Activated naive CD8-positive, alpha-beta T cell treated with anti-CD3 and anti-CD28 coated beads for 36 hours (primary cell): ENCODE measurements around the gene SPACA1. TPM values are rescaled to one million over a fixed set of nuclear protein-coding genes. Genes with fewer than 3 reads are reported as not detected.
"Not testable (repeated sequence)": the region's sequence is repeated elsewhere in the genome, so short reads cannot be mapped to it uniquely, and the experiment has no call there.

Experiments
- DNase-seq: peaks from one replicate; pipeline ENCODE4 v3.0.0; 2021
- H3K27ac Mint-ChIP-seq: one replicate; pipeline ENCODE4 v1.8.0; 2022; ENCODE audit warnings: mild to moderate bottlenecking, moderate library complexity, mixed read lengths
- H3K27me3 Mint-ChIP-seq: one replicate; pipeline ENCODE4 v1.8.0; 2022; ENCODE audit warnings: mild to moderate bottlenecking, mixed read lengths
- H3K36me3 Mint-ChIP-seq: one replicate; pipeline ENCODE4 v1.8.0; 2021; ENCODE audit warnings: mild to moderate bottlenecking, mixed read lengths
- H3K4me1 Mint-ChIP-seq: one replicate; pipeline ENCODE4 v1.8.0; 2021; ENCODE audit warnings: mixed read lengths
- H3K4me3 Mint-ChIP-seq: one replicate; pipeline ENCODE4 v1.8.0; 2022; ENCODE audit warnings: mild to moderate bottlenecking, moderate library complexity, mixed read lengths
- H3K9me3 Mint-ChIP-seq: one replicate; pipeline ENCODE4 v1.8.0; 2022; ENCODE audit warnings: mixed read lengths
- total RNA-seq, 2 experiments: library from RNA; stranded (reverse); gene quantifications; one replicate each; pipeline ENCODE4 v1.2.3, GENCODE V29; 2021

SPACA1 gene, protein sequence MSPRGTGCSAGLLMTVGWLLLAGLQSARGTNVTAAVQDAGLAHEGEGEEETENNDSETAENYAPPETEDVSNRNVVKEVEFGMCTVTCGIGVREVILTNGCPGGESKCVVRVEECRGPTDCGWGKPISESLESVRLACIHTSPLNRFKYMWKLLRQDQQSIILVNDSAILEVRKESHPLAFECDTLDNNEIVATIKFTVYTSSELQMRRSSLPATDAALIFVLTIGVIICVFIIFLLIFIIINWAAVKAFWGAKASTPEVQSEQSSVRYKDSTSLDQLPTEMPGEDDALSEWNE
- not detected for total RNA-seq

GRCh38 chr6:88047510-88048150 is at the start of gene SPACA1:
Gene SPACA1, plus strand, starts transcription at chr6:88047841. Its CDS starts 65 bp downstream, at chr6:88047906.
- H3K27ac Mint-ChIP-seq, result no peak within 1 kb of the TSS
- no peak for DNase-seq
- H3K9me3 Mint-ChIP-seq, result no peaks in the 10 kb centered on the region
- H3K36me3 Mint-ChIP-seq, result peaks cover 2% of the 10 kb centered on the region
- H3K4me3 Mint-ChIP-seq, result no peak within 1 kb of the TSS
- H3K27me3 Mint-ChIP-seq, result peaks cover 44% of the 10 kb centered on the region
- H3K4me1 Mint-ChIP-seq, result no peaks in the 10 kb centered on the region

- no peak for DNase-seq
- no peaks in the 10 kb centered on the region for H3K36me3 Mint-ChIP-seq
- no peaks in the 10 kb centered on the region for H3K4me1 Mint-ChIP-seq
- no peak overlapping the region for H3K4me3 Mint-ChIP-seq
- no peak overlapping the region for H3K27ac Mint-ChIP-seq
- H3K9me3 Mint-ChIP-seq, result no peaks in the 10 kb centered on the region
- peaks cover 5% of the 10 kb centered on the region for H3K27me3 Mint-ChIP-seq
Measured at GRCh38 chr6:88000713-88001112, 46.9 kb upstream of the SPACA1 start.

GRCh38 chr6:88001279-88001678 is 46.4 kb upstream of the SPACA1 start:
- not testable (repeated sequence) for H3K27ac Mint-ChIP-seq, DNase-seq, H3K4me1 Mint-ChIP-seq, H3K27me3 Mint-ChIP-seq, H3K36me3 Mint-ChIP-seq, H3K9me3 Mint-ChIP-seq, H3K4me3 Mint-ChIP-seq

DNA sequence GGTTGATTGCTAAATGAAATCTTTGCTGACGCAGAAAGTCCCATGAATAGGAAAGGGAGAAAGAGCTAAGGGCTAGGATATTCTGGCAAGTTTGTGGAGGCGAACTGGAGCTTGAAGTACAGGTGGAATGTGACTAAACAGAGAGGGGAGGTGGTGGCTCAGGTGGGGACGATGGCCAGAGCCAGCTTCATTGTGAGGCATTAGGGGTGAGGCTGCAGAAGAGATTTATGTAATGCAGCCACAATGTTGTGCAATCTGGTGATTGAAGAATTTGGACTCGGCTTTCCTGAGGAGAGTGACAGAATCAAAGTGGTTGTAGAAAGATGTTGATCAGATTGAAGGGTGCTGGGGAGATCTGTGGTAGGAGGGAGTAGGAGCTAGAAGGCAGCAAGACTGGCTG is 42.9 kb upstream of the SPACA1 start:
- no peaks in the 10 kb centered on the region for H3K4me1 Mint-ChIP-seq
- no peak for DNase-seq
- no peaks in the 10 kb centered on the region for H3K27me3 Mint-ChIP-seq
- no peak overlapping the region for H3K4me3 Mint-ChIP-seq
- H3K36me3 Mint-ChIP-seq, result no peaks in the 10 kb centered on the region
- no peaks in the 10 kb centered on the region for H3K9me3 Mint-ChIP-seq
- H3K27ac Mint-ChIP-seq, result no peak overlapping the region

DNA sequence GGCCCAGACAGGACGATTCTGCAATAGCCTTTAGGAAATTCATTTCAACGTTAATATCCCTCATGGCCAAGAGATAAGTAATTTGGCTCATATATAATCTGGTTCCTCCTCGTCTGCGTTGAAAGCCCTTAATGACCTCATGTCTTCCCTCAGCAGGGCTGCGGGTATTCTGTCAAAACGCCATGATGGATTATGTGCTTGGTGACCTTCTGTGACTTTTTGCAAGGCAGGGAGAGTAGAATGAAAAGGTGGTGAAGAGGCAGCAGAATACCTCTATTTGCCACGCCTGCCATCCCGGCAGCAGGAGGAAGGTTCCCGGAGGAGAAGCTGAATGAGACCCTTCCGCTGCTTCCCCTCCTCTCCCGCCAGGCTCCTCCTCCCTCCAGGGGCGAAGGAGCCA is 41.1 kb upstream of the SPACA1 start:
- no peaks in the 10 kb centered on the region for H3K9me3 Mint-ChIP-seq
- no peaks in the 10 kb centered on the region for H3K27me3 Mint-ChIP-seq
- H3K4me1 Mint-ChIP-seq, result no peaks in the 10 kb centered on the region
- no peak overlapping the region for H3K4me3 Mint-ChIP-seq
- no peak overlapping the region for H3K27ac Mint-ChIP-seq
- H3K36me3 Mint-ChIP-seq, result no peaks in the 10 kb centered on the region
- no peak for DNase-seq

DNA sequence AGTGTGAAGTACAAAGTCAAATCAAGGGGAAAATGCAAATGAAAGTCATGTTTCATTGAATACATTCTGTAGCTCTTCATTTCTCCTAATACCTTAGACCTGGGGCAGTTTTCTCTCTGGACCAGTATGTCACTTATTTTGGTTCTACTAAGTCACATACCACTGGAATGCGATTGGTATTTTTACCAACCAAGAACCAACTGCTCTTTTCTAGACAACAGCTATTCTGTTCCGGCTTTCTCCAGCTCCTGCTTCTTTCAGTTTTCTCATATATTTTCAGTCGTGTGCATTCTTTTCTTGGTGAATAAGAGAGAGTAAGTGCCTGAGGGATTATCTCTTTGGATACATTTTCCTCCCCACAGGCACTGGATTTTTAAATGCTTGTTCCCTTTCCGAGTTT is 39.2 kb upstream of the SPACA1 start:
- Mint-ChIP-seq H3K4me1 (peaks cover 15% of the 10 kb centered on the region), H3K27me3 (no peaks in the 10 kb centered on the region), H3K27ac (no peak overlapping the region), H3K9me3 (peaks cover 2% of the 10 kb centered on the region), H3K36me3 (no peaks in the 10 kb centered on the region), H3K4me3 (no peak overlapping the region)
- no peak for DNase-seq

DNA sequence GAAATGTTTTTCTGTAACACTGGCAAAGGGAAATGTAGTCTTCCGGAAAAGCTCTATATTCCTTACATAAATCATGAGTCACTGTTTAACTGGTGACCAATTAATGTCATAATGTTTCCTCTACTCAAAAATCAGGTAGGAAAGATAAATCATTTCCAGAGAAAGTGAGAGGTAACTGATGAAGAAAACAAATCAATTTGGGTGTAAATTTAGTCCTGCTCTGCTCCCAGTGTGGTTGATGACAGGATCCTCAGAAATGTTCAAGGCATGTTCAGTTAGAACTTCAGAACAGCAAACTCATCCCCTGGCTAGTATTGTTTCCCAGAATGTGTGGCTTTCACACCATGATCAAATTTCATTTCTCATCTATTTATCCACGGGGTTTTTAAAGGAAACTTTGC is 38.8 kb upstream of the SPACA1 start:
- no peaks in the 10 kb centered on the region for H3K27me3 Mint-ChIP-seq
- H3K36me3 Mint-ChIP-seq, result no peaks in the 10 kb centered on the region
- peaks cover 3% of the 10 kb centered on the region for H3K9me3 Mint-ChIP-seq
- no peak overlapping the region for H3K27ac Mint-ChIP-seq
- DNase-seq, result no peak
- peaks cover 16% of the 10 kb centered on the region for H3K4me1 Mint-ChIP-seq
- H3K4me3 Mint-ChIP-seq, result no peak overlapping the region

DNA sequence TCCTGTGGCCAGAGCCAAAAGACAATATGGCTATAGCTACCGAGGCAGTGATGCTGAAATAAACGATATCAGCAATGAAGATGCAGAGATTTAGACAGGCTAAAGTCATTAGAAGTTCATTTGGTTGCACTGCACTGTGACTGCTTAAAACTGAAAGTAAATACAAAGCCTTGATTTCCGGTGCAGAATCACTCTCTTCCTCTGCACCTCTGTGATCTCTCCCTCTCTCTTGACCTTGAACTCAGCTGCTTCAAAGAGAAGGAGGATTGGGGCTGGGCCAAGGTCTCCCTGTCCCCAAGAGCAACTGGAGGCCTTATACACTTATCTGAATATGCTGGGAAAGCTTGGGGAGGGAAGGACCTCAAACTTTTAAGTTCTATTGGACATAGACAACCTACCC is 34.6 kb upstream of the SPACA1 start:
- H3K36me3 Mint-ChIP-seq, result no peaks in the 10 kb centered on the region

GRCh38 chr6:88013554-88013953 is 34.1 kb upstream of the SPACA1 start:
- H3K27me3 Mint-ChIP-seq, result no peaks in the 10 kb centered on the region
- H3K4me3 Mint-ChIP-seq, result no peak overlapping the region
- no peaks in the 10 kb centered on the region for H3K36me3 Mint-ChIP-seq
- DNase-seq, result no peak
- peaks cover 16% of the 10 kb centered on the region for H3K4me1 Mint-ChIP-seq
- H3K9me3 Mint-ChIP-seq, result peaks cover 5% of the 10 kb centered on the region
- peak overlapping the region; percentile 82 for H3K27ac Mint-ChIP-seq

More for the DNA sequence above, 34.6 kb upstream of the SPACA1 start:
- Mint-ChIP-seq H3K4me3 (no peak overlapping the region), H3K27me3 (no peaks in the 10 kb centered on the region), H3K4me1 (peaks cover 16% of the 10 kb centered on the region), H3K27ac (peak overlapping the region; percentile 82), H3K9me3 (peaks cover 5% of the 10 kb centered on the region)
- no peak for DNase-seq

DNA sequence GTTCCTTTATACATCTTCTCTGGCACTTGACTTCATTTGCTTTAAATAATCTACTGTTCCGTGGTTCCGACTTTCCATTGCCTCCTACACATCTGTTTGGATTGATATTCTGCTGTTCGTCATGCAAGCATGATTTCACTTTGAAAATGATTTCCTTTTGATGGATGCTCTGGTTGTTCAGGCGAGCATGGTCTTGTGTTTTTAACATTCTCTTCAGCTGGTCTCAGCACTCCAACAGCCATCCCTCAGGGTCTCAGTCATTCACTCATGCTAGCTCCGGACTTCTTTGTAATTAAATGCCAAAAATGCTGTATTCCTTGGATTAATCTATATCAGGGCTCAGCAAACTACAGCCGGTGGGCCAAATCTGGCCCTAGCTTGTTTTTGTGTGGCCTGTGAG is 27.2 kb upstream of the SPACA1 start:
- Mint-ChIP-seq H3K27me3 (no peaks in the 10 kb centered on the region), H3K27ac (no peak overlapping the region), H3K4me3 (no peak overlapping the region), H3K4me1 (no peaks in the 10 kb centered on the region), H3K36me3 (no peaks in the 10 kb centered on the region), H3K9me3 (no peaks in the 10 kb centered on the region)
- DNase-seq, result no peak

DNA sequence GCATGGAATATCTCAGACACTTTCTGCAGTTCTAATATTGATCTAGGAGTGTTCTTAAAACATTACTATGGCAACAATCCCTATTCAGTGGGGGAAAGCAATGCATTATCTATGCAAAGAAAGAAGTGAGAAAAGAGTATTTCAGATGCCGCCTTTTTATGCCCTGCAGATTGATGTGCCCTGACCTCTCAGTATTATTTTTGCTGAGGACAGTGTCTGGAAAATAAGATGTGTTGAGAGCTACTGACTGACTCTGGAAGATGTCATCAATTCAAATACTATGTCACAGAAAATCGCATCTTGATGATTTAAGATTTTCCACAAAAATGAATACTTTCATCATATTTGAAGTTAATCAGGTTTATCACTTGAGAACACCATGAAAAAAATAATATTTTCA is 22.9 kb upstream of the SPACA1 start:
- Mint-ChIP-seq H3K9me3 (peaks cover 13% of the 10 kb centered on the region), H3K4me1 (no peaks in the 10 kb centered on the region)
- no peak for DNase-seq

GRCh38 chr6:88031550-88031949 is 16.1 kb upstream of the SPACA1 start:
- Mint-ChIP-seq H3K36me3 (peaks cover 2% of the 10 kb centered on the region), H3K27me3 (no peaks in the 10 kb centered on the region), H3K9me3 (peaks cover 38% of the 10 kb centered on the region), H3K27ac (no peak overlapping the region), H3K4me3 (no peak overlapping the region), H3K4me1 (no peaks in the 10 kb centered on the region)
- no peak for DNase-seq

More for the DNA sequence above, 22.9 kb upstream of the SPACA1 start:
- Mint-ChIP-seq H3K27ac (no peak overlapping the region), H3K4me3 (no peak overlapping the region), H3K36me3 (no peaks in the 10 kb centered on the region), H3K27me3 (no peaks in the 10 kb centered on the region)

DNA sequence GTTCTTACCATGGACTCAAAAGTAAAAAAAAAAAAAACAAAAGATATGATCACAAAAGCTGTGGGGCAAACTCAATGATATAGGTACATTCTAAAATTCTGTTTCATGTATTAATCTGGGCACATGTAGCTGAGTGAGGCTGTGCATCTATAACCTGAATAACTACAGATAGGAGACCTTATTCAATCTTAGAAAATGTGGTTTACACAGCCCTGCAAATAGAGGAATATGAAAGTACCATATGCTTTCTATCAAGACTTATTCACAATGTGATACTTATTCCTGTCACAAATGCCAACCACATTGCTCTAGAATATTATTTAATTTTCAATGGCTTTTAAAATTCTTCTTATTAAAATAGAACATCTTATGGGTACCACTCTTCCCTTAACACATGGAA is 3.1 kb upstream of the SPACA1 start:
- Mint-ChIP-seq H3K27ac (no peak overlapping the region), H3K4me3 (no peak overlapping the region), H3K36me3 (peaks cover 2% of the 10 kb centered on the region), H3K27me3 (peaks cover 30% of the 10 kb centered on the region), H3K4me1 (no peaks in the 10 kb centered on the region), H3K9me3 (no peaks in the 10 kb centered on the region)
- DNase-seq, result no peak

- Mint-ChIP-seq H3K27ac (no peak overlapping the region), H3K9me3 (no peaks in the 10 kb centered on the region), H3K4me1 (no peaks in the 10 kb centered on the region), H3K36me3 (peaks cover 2% of the 10 kb centered on the region), H3K27me3 (peaks cover 36% of the 10 kb centered on the region), H3K4me3 (no peak overlapping the region)
- DNase-seq, result no peak
Measured at GRCh38 chr6:88045521-88046136, 2.0 kb upstream of the SPACA1 start.

GRCh38 chr6:88048578-88048977 is 937 bp downstream of the SPACA1 start:
- no peak overlapping the region for H3K4me3 Mint-ChIP-seq
- H3K9me3 Mint-ChIP-seq, result no peaks in the 10 kb centered on the region
- peaks cover 44% of the 10 kb centered on the region for H3K27me3 Mint-ChIP-seq
- H3K4me1 Mint-ChIP-seq, result no peaks in the 10 kb centered on the region
- H3K36me3 Mint-ChIP-seq, result peaks cover 2% of the 10 kb centered on the region
- no peak overlapping the region for H3K27ac Mint-ChIP-seq
- DNase-seq, result no peak
